Measurements from ENCODE around the gene OSCAR.

The OSCAR gene, protein sequence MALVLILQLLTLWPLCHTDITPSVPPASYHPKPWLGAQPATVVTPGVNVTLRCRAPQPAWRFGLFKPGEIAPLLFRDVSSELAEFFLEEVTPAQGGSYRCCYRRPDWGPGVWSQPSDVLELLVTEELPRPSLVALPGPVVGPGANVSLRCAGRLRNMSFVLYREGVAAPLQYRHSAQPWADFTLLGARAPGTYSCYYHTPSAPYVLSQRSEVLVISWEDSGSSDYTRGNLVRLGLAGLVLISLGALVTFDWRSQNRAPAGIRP

GRCh38 chr19:54100561-54100960, at the start of gene OSCAR:
Gene OSCAR, minus strand, starts transcription at chr19:54100803. Its CDS starts 11 bp downstream, at chr19:54100792.
- DNase-seq (ENCODE audit: low spot score) = no peak

DNA sequence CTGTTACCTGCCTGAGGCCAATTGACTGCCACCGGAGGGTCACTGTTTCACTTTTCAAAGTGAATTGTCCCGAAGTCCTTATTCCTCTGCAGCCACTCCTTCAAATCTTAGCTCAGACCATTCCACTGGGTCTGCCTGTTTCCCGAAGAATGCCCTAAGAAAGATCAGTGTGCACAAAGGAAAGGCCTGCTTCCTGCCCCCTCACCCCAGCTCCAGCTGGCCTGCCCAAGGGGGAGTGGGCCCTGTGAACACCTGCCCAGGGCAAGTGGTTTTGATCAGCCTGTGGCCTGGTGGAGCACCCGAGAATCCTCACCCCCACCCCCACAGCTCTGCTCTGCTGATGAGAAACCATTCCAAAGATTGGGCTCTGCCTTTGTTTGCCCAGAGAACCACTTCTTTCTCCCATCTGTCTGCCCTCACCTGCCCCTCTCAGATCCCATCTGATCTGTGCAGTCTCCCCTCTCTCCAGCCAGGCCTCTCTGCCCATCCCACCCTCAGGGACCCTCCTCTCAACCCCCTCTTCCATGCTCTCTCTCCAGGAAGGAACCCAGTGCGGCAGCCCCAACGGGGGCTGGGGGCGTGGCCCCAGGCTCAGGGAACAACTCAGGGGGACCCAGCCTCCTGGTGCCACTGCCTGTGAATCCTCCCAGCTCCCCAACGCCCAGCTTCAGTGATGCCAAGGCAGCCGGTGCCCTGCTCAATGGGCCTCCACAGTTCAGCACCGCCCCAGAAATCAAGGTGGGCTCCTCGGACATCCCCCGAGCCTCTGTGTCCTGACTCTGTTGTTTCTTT, 48.6 kb upstream of the OSCAR start:
- no peak for DNase-seq (ENCODE audit: low spot score)

DNA sequence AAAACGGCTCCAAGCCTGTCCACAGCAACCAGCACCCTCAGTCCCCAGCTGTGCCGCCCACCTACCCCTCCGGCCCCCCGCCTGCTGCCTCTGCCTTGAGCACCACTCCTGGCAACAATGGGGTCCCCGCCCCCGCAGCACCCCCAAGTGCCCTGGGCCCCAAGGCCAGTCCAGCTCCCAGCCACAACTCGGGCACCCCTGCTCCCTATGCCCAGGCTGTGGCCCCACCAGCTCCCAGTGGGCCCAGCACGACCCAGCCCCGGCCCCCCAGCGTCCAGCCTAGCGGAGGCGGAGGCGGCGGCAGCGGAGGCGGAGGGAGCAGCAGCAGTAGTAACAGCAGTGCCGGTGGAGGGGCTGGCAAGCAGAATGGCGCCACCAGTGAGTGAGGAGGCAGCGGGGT, 47.6 kb upstream of the OSCAR start:
- no peak for DNase-seq (ENCODE audit: low spot score)

GRCh38 chr19:54147676-54148075, 47.1 kb upstream of the OSCAR start:
- DNase-seq (ENCODE audit: low spot score) = no peak

- no peak for DNase-seq (ENCODE audit: low spot score)
These were observed 45.0 kb upstream of the OSCAR start for GRCh38 chr19:54145541-54146158.

- DNase-seq (ENCODE audit: low spot score) = no peak
These were observed 41.7 kb upstream of the OSCAR start for GRCh38 chr19:54142166-54142780.

DNA sequence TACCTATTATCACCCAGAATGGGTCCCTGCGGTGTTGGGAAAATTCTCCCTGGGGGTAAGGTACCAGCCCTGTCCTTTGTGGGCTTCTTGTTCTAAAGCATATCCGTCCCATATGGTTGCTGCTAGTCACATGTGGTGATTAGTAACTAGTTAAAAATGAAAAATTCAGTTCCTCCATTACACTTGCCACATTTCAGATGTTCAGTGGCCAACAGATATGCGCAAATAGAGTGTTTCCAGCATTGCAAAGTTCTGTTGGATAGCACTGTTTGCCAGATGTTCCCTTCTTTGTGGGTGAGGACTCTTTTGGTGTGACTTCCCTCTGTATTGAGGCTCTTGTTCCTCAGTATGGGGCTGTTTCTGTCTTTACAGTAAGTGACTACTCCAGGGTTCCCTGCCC, 40.8 kb upstream of the OSCAR start:
- no peak for DNase-seq (ENCODE audit: low spot score)

DNA sequence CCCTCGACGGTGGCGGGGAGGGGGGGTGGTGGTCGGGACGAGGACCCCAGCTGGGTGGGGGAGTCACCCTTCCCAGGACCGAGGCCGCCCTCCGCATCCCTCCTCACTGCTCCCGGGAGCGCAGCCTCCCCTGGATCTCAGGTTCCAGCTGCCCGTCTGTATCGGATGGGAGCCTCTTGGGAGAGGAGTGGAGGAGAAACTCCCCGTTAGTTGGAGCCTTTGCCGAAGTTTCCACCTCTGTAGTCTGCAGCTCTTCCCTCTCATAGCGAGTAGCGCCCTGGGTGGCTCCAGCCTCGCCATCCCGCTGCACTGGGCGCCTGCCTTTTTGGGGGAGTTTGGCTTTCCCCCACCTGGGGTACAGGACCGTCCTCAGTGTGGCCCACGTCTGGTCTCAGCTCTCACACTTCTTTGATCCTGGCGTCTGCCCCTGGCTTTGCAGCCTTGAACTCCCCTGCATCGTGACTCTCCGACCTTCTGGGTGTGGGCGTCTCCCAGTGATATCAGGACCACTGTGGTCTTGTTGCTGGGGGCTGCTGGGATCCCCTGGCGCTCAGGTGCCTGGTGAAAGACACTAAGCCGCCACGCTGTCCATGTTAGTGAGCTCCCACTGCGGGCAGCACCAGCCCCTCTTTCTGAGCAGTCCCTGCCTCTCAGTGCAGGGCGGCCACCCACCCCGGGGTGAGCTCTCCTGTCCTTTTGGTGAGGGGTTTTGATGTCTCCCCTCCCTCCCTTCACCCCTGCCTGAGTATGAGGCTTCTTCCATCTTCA, 38.1 kb upstream of the OSCAR start:
- no peak for DNase-seq (ENCODE audit: low spot score)

GRCh38 chr19:54137699-54138488, 37.3 kb upstream of the OSCAR start, which contains the start of gene CNOT3:
Gene CNOT3, plus strand, starts transcription at chr19:54137762. Its CDS starts 5,217 bp downstream, at chr19:54142979.
- DNase-seq (ENCODE audit: low spot score) = no peak

- DNase-seq (ENCODE audit: low spot score) = peak; percentile 100
These were observed 36.5 kb upstream of the OSCAR start for GRCh38 chr19:54136864-54137698.

- DNase-seq (ENCODE audit: low spot score) = no peak
These were observed 35.7 kb upstream of the OSCAR start for GRCh38 chr19:54136086-54136863.

- no peak for DNase-seq (ENCODE audit: low spot score)
These were observed 33.5 kb upstream of the OSCAR start for GRCh38 chr19:54133957-54134590.

- DNase-seq (ENCODE audit: low spot score) = peak; percentile 42
These were observed 32.8 kb upstream of the OSCAR start for GRCh38 chr19:54133312-54133956.

DNA sequence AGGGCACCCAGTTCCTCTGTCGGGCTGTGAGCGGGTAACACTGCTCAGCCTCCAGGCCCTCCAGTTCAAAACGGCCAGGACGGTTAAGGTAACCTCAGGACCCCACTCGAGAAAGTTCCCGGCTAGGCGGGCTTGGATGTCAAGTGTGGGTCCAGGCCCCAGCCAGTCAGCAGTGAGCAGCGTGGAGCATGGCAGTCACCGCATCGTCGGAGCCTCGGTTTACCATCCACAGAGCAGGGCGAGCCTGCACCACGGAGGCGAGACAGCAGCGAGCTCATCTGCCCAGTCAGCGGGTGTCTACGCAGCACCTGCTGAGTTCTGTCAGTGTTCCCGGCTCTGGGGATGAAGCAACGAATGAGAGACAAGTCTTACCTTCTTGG, 29.0 kb upstream of the OSCAR start:
- no peak for DNase-seq (ENCODE audit: low spot score)

- DNase-seq (ENCODE audit: low spot score) = no peak
These were observed 28.4 kb upstream of the OSCAR start for GRCh38 chr19:54128796-54129616.

DNA sequence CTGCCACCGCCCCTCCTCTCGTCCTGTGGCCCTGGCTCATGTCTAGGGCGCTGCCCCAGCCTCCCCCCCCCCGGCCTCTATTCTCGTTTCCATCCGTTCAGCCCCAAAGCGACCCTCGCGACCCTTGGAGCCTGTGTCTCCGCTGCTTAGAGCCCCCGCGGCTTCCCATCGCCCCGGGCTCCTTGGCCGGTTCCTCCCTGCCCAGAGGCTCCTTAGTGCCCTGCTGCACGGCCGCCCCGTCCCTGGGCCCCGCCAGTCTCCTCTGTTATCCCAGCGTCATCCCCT, 27.8 kb upstream of the OSCAR start:
- no peak for DNase-seq (ENCODE audit: low spot score)

- DNase-seq (ENCODE audit: low spot score) = no peak
These were observed 27.3 kb upstream of the OSCAR start for GRCh38 chr19:54127688-54128440.

Data from NAMALWA (cell line).